Measurements from ENCODE around the gene S100Z. TPM values are rescaled to one million over a fixed set of nuclear protein-coding genes. Genes with fewer than 3 reads are reported as not detected.
"Not testable (repeated sequence)": the region's sequence is repeated elsewhere in the genome, so short reads cannot be mapped to it uniquely, and the experiment has no call there.

The S100Z gene
- polyA plus RNA-seq, 1 donor from 2014 or later: 5.3 TPM

- Mint-ChIP-seq H3K4me1 (peaks cover 0 to 4% (median 2%) of the 10 kb centered on the region in 3 donors), H3K27me3 (peaks cover 4% of the 10 kb centered on the region), H3K9me3 (no peaks in the 10 kb centered on the region), H3K36me3 (peaks cover 5% of the 10 kb centered on the region), H3K4me3 (no peak overlapping the region), H3K27ac (peak overlapping the region in 1 of 3 donors; percentile 24)
These were observed 39.0 kb downstream of the S100Z start for GRCh38 chr5:76888733-76889300.

- H3K27ac Mint-ChIP-seq: no peak overlapping the region
- H3K36me3 Mint-ChIP-seq: peaks cover 15% of the 10 kb centered on the region
- peaks cover 4% of the 10 kb centered on the region for H3K27me3 Mint-ChIP-seq
- H3K4me1 Mint-ChIP-seq: no peaks in the 10 kb centered on the region
- peaks cover 0 to 10% (median 2%) of the 10 kb centered on the region in 3 donors for H3K9me3 Mint-ChIP-seq
- H3K4me3 Mint-ChIP-seq: no peak overlapping the region
These were observed 43.5 kb downstream of the S100Z start for GRCh38 chr5:76893294-76893693.

GRCh38 chr5:76896196-76896595 is 46.4 kb downstream of the S100Z start:
- peaks cover 6% of the 10 kb centered on the region for H3K27me3 Mint-ChIP-seq
- peaks cover 6 to 31% (median 16%) of the 10 kb centered on the region in 3 donors for H3K9me3 Mint-ChIP-seq
- peaks cover 0 to 4% (median 0%) of the 10 kb centered on the region in 3 donors for H3K4me1 Mint-ChIP-seq
- H3K36me3 Mint-ChIP-seq: peaks cover 22% of the 10 kb centered on the region
- H3K4me3 Mint-ChIP-seq: no peak overlapping the region
- no peak overlapping the region for H3K27ac Mint-ChIP-seq

GRCh38 chr5:76901522-76901921 is 51.7 kb downstream of the S100Z start:
- H3K36me3 Mint-ChIP-seq: peaks cover 22% of the 10 kb centered on the region
- peaks cover 6 to 26% (median 16%) of the 10 kb centered on the region in 3 donors for H3K9me3 Mint-ChIP-seq
- no peak overlapping the region for H3K4me3 Mint-ChIP-seq
- H3K4me1 Mint-ChIP-seq: peaks cover 0 to 5% (median 0%) of the 10 kb centered on the region in 3 donors
- no peak overlapping the region for H3K27ac Mint-ChIP-seq
- peaks cover 4% of the 10 kb centered on the region for H3K27me3 Mint-ChIP-seq

GRCh38 chr5:76908166-76908565 is 58.4 kb downstream of the S100Z start:
- Mint-ChIP-seq H3K27ac (no peak overlapping the region), H3K4me1 (peaks cover 0 to 2% (median 0%) of the 10 kb centered on the region in 3 donors), H3K36me3 (peaks cover 12% of the 10 kb centered on the region), H3K27me3 (peaks cover 2% of the 10 kb centered on the region), H3K4me3 (no peak overlapping the region), H3K9me3 (no peaks in the 10 kb centered on the region)

- H3K36me3 Mint-ChIP-seq: peaks cover 18% of the 10 kb centered on the region
- not testable (repeated sequence) for H3K27me3 Mint-ChIP-seq, H3K4me3 Mint-ChIP-seq, H3K27ac Mint-ChIP-seq, H3K4me1 Mint-ChIP-seq, H3K9me3 Mint-ChIP-seq
These were observed 60.6 kb downstream of the S100Z start for GRCh38 chr5:76910344-76910933.

GRCh38 chr5:76914671-76915070 is 64.9 kb downstream of the S100Z start:
- H3K4me1 Mint-ChIP-seq, H3K4me3 Mint-ChIP-seq, H3K9me3 Mint-ChIP-seq, H3K27me3 Mint-ChIP-seq, H3K27ac Mint-ChIP-seq: not testable (repeated sequence)
- H3K36me3 Mint-ChIP-seq: peaks cover 12% of the 10 kb centered on the region

- Mint-ChIP-seq H3K36me3 (peaks cover 4% of the 10 kb centered on the region), H3K4me1 (peaks cover 0 to 2% (median 0%) of the 10 kb centered on the region in 3 donors), H3K27me3 (peaks cover 4% of the 10 kb centered on the region), H3K9me3 (no peaks in the 10 kb centered on the region), H3K27ac (no peak overlapping the region), H3K4me3 (no peak overlapping the region)
These were observed 68.7 kb downstream of the S100Z start for GRCh38 chr5:76918539-76918938.

- H3K27ac Mint-ChIP-seq: no peak overlapping the region
- peaks cover 2% of the 10 kb centered on the region for H3K36me3 Mint-ChIP-seq
- no peak overlapping the region for H3K4me3 Mint-ChIP-seq
- peaks cover 0 to 2% (median 0%) of the 10 kb centered on the region in 3 donors for H3K4me1 Mint-ChIP-seq
- peaks cover 4% of the 10 kb centered on the region for H3K27me3 Mint-ChIP-seq
- no peaks in the 10 kb centered on the region for H3K9me3 Mint-ChIP-seq
These were observed 70.7 kb downstream of the S100Z start for GRCh38 chr5:76920491-76920890.

- no peaks in the 10 kb centered on the region for H3K9me3 Mint-ChIP-seq
- H3K4me1 Mint-ChIP-seq: peaks cover 0 to 2% (median 0%) of the 10 kb centered on the region in 3 donors
- peaks cover 2% of the 10 kb centered on the region for H3K36me3 Mint-ChIP-seq
- H3K27ac Mint-ChIP-seq: peak overlapping the region in 1 of 3 donors; percentile 50
- H3K27me3 Mint-ChIP-seq: peaks cover 7% of the 10 kb centered on the region
- no peak overlapping the region for H3K4me3 Mint-ChIP-seq
These were observed 76.7 kb downstream of the S100Z start for GRCh38 chr5:76926329-76927105.

- Mint-ChIP-seq H3K4me1 (peaks cover 0 to 2% (median 0%) of the 10 kb centered on the region in 3 donors), H3K36me3 (peaks cover 6% of the 10 kb centered on the region), H3K4me3 (no peak overlapping the region), H3K27me3 (peaks cover 5% of the 10 kb centered on the region), H3K9me3 (no peaks in the 10 kb centered on the region), H3K27ac (no peak overlapping the region)
These were observed 78.1 kb downstream of the S100Z start for GRCh38 chr5:76927961-76928360.

GRCh38 chr5:76930083-76930482 is 80.3 kb downstream of the S100Z start:
- Mint-ChIP-seq H3K27ac (no peak overlapping the region), H3K27me3 (peaks cover 5% of the 10 kb centered on the region), H3K36me3 (peaks cover 6% of the 10 kb centered on the region), H3K4me3 (no peak overlapping the region), H3K4me1 (no peaks in the 10 kb centered on the region), H3K9me3 (no peaks in the 10 kb centered on the region)

GRCh38 chr5:76938177-76938576 is 88.4 kb downstream of the S100Z start:
- Mint-ChIP-seq H3K36me3 (peaks cover 6% of the 10 kb centered on the region), H3K27ac (no peak overlapping the region), H3K9me3 (peaks cover 2 to 9% (median 8%) of the 10 kb centered on the region in 3 donors)

GRCh38 chr5:76941000-76941399 is 91.2 kb downstream of the S100Z start:
- H3K27me3 Mint-ChIP-seq: peaks cover 3% of the 10 kb centered on the region
- no peak overlapping the region for H3K27ac Mint-ChIP-seq
- H3K9me3 Mint-ChIP-seq: peaks cover 2 to 9% (median 8%) of the 10 kb centered on the region in 3 donors
- H3K36me3 Mint-ChIP-seq: peaks cover 3% of the 10 kb centered on the region
- no peaks in the 10 kb centered on the region for H3K4me1 Mint-ChIP-seq
- no peak overlapping the region for H3K4me3 Mint-ChIP-seq

More at GRCh38 chr5:76938177-76938576, 88.4 kb downstream of the S100Z start:
- H3K4me3 Mint-ChIP-seq: no peak overlapping the region
- no peaks in the 10 kb centered on the region for H3K27me3 Mint-ChIP-seq
- no peaks in the 10 kb centered on the region for H3K4me1 Mint-ChIP-seq

- peaks cover 3% of the 10 kb centered on the region for H3K36me3 Mint-ChIP-seq
- H3K4me1 Mint-ChIP-seq: no peaks in the 10 kb centered on the region
- no peak overlapping the region for H3K27ac Mint-ChIP-seq
- H3K4me3 Mint-ChIP-seq: no peak overlapping the region
- peaks cover 2 to 9% (median 8%) of the 10 kb centered on the region in 3 donors for H3K9me3 Mint-ChIP-seq
- peaks cover 6% of the 10 kb centered on the region for H3K27me3 Mint-ChIP-seq
These were observed 91.6 kb downstream of the S100Z start for GRCh38 chr5:76941442-76941841.
